ENCODE data around the gene CSF1. TPM values are rescaled to one million over a fixed set of nuclear protein-coding genes. Genes with fewer than 3 reads are reported as not detected.
"Not testable (repeated sequence)": the region's sequence is repeated elsewhere in the genome, so short reads cannot be mapped to it uniquely, and the experiment has no call there.

Gene CSF1, protein sequence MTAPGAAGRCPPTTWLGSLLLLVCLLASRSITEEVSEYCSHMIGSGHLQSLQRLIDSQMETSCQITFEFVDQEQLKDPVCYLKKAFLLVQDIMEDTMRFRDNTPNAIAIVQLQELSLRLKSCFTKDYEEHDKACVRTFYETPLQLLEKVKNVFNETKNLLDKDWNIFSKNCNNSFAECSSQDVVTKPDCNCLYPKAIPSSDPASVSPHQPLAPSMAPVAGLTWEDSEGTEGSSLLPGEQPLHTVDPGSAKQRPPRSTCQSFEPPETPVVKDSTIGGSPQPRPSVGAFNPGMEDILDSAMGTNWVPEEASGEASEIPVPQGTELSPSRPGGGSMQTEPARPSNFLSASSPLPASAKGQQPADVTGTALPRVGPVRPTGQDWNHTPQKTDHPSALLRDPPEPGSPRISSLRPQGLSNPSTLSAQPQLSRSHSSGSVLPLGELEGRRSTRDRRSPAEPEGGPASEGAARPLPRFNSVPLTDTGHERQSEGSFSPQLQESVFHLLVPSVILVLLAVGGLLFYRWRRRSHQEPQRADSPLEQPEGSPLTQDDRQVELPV
- polyA plus RNA-seq (2013, experiment 1 of 2) = 2.3 TPM
- 2.0 TPM for polyA plus RNA-seq (2013, experiment 2 of 2)

DNA sequence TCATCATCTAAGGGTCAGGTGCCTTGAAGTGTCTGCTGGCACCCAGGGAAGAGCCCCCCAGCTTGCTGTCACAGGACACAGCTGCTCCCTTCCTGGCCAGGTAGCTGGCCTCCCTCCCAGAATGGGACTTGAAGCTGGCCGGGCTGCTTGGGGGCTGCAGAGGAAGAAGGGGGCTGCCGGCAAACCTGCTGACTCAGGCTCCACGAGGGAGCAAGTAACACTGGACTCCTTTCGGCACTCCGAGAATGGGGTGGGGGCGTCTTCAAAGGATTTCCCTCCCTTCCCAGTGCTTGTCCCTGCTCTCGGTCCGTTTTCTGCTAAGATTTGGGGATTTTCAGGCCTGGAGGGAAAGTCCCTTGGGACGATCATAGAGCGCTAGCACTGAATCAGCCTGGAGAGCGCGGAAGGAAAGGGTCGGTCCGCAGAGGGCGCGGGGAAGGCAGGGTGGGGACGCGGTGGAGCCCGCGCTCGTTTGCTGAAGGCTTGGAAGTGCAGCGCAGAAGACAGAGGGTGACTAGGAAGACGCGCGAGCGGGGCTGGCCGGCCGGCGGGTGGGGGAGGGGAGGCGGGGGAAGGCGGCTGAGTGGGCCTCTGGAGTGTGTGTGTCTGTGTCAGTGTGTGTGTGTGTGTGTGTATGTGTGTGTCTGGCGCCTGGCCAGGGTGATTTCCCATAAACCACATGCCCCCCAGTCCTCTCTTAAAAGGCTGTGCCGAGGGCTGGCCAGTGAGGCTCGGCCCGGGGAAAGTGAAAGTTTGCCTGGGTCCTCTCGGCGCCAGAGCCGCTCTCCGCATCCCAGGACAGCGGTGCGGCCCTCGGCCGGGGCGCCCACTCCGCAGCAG lies at the start of gene CSF1:
Gene CSF1 (plus strand): TSS at position 727 of the 840 bp plus-strand sequence. CDS start 175 bp downstream, outside the sequence.
- H2AK5ac ChIP-seq (ENCODE audit: low read length) = no peak within 1 kb of the TSS
- H2BK15ac ChIP-seq (replicated peaks; ENCODE audit: low read depth) = no peak within 1 kb of the TSS
- H4K5ac ChIP-seq (ENCODE audit: low read length) = no peak within 1 kb of the TSS
- H3K4me1 ChIP-seq (ENCODE audit: control insufficient read depth, low read depth, low read length) = no peaks in the 10 kb centered on the region
- H2BK5ac ChIP-seq (ENCODE audit: low read length) = no peak within 1 kb of the TSS
- peaks cover 3% of the 10 kb centered on the region for H3K27me3 ChIP-seq (ENCODE audit: insufficient read depth, low read length, poor library complexity)
- peak; percentile 64 for DNase-seq
- WGBS (ENCODE audit: extremely low coverage, insufficient coverage, low lambda C conversion rate) = no CpG with 5 or more reads among the region's 45 CpGs
- H3K79me2 ChIP-seq (ENCODE audit: control insufficient read depth, insufficient read depth, low read length) = no peaks in the 10 kb centered on the region
- H3K79me1 ChIP-seq (ENCODE audit: low read length) = no peaks in the 10 kb centered on the region
- no peak within 1 kb of the TSS for H2BK120ac ChIP-seq (ENCODE audit: low read depth, low read length)
- H3K4me2 ChIP-seq (ENCODE audit: low read length) = peak within 1 kb of the TSS; percentile 71
- H3K9ac ChIP-seq (ENCODE audit: low read length) = peak within 1 kb of the TSS; percentile 74
- peak within 1 kb of the TSS; percentile 83 for H3K23ac ChIP-seq (ENCODE audit: low read length)
- H3K4me3 ChIP-seq (ENCODE audit: low read length) = peak within 1 kb of the TSS; percentile 49
- no peaks in the 10 kb centered on the region for H3K36me3 ChIP-seq (ENCODE audit: control insufficient read depth, insufficient read depth, low read length)
- peak within 1 kb of the TSS; percentile 45 for H3K4ac ChIP-seq (ENCODE audit: low read depth, low read length)
- peak within 1 kb of the TSS; percentile 78 for H3K56ac ChIP-seq (ENCODE audit: low read length)
- H3K27ac ChIP-seq (ENCODE audit: low read depth, low read length) = no peak within 1 kb of the TSS
- H3K18ac ChIP-seq (ENCODE audit: low read length) = peak within 1 kb of the TSS; percentile 39
- no peak within 1 kb of the TSS for H4K8ac ChIP-seq (ENCODE audit: low read depth, low read length)

GRCh38 chr1:109861616-109862015 lies 49.0 kb upstream of the CSF1 start:
- H3K56ac ChIP-seq (ENCODE audit: low read length); H3K79me2 ChIP-seq (ENCODE audit: control insufficient read depth, insufficient read depth, low read length); H3K27me3 ChIP-seq (ENCODE audit: insufficient read depth, low read length, poor library complexity); DNase-seq; H3K4me1 ChIP-seq (ENCODE audit: control insufficient read depth, low read depth, low read length); H2AK5ac ChIP-seq (ENCODE audit: low read length); H3K18ac ChIP-seq (ENCODE audit: low read length); H3K9ac ChIP-seq (ENCODE audit: low read length); H3K79me1 ChIP-seq (ENCODE audit: low read length); H2BK120ac ChIP-seq (ENCODE audit: low read depth, low read length); H4K5ac ChIP-seq (ENCODE audit: low read length); H3K4me3 ChIP-seq (ENCODE audit: low read length); H3K23ac ChIP-seq (ENCODE audit: low read length); H4K8ac ChIP-seq (ENCODE audit: low read depth, low read length); H2BK15ac ChIP-seq (replicated peaks; ENCODE audit: low read depth); H3K4ac ChIP-seq (ENCODE audit: low read depth, low read length); H3K4me2 ChIP-seq (ENCODE audit: low read length); H2BK5ac ChIP-seq (ENCODE audit: low read length); H3K36me3 ChIP-seq (ENCODE audit: control insufficient read depth, insufficient read depth, low read length); H3K27ac ChIP-seq (ENCODE audit: low read depth, low read length): not testable (repeated sequence)
- WGBS (ENCODE audit: extremely low coverage, insufficient coverage, low lambda C conversion rate) = no CpG with 5 or more reads among the region's 2 CpGs

- no peak overlapping the region for H3K4me3 ChIP-seq (ENCODE audit: low read length)
- no peak overlapping the region for H3K27ac ChIP-seq (ENCODE audit: low read depth, low read length)
Observed at GRCh38 chr1:109863667-109864046, 47.0 kb upstream of the CSF1 start.

DNA sequence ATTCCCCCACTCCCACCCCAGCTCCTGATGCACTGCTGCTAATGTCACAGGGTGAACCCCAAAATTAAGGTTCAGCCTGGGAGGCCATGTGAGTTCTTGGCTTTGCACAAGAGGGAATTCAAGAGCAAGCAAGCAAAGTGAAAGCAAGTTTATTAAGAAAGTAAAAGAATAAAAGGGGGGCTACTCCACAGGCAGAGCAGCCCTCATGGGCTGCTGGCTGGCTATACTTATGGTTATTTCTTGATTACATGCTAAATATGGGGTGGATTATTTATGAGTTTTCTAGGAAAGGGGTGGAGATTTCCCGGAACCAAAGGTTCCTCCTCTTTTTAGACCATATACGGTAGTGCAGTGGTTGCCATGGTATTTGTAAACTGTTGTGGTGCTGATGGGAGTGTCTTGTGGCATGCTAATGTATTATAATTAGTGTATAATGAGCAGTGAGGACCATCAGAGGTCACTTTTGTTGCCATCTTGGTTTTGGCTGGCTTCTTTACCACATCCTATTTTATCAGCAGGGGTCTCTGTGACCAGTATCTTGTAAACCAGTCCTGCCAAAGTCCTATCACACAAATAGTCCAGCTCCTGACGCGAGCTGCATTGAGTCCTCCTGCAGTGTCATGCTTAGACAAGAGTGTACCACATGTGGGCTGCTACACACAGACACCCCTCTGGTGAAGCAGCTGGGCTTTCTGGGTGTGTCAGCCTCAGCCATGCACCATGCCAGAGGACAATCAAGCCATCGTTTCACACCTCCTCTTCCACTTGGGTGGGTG lies 46.4 kb upstream of the CSF1 start:
- no CpG with 5 or more reads among the region's 5 CpGs for WGBS (ENCODE audit: extremely low coverage, insufficient coverage, low lambda C conversion rate)

More at GRCh38 chr1:109863667-109864046, 47.0 kb upstream of the CSF1 start:
- H2AK5ac ChIP-seq (ENCODE audit: low read length) = no peak overlapping the region
- no peak overlapping the region for H4K5ac ChIP-seq (ENCODE audit: low read length)
- H2BK5ac ChIP-seq (ENCODE audit: low read length) = no peak overlapping the region
- H3K79me1 ChIP-seq (ENCODE audit: low read length) = no peaks in the 10 kb centered on the region
- no peak overlapping the region for H3K9ac ChIP-seq (ENCODE audit: low read length)
- no peak overlapping the region for H3K4ac ChIP-seq (ENCODE audit: low read depth, low read length)
- no peak overlapping the region for H4K8ac ChIP-seq (ENCODE audit: low read depth, low read length)
- no peak overlapping the region for H2BK120ac ChIP-seq (ENCODE audit: low read depth, low read length)
- DNase-seq = no peak
- H3K36me3 ChIP-seq (ENCODE audit: control insufficient read depth, insufficient read depth, low read length) = no peaks in the 10 kb centered on the region
- no peak overlapping the region for H3K56ac ChIP-seq (ENCODE audit: low read length)
- no peaks in the 10 kb centered on the region for H3K27me3 ChIP-seq (ENCODE audit: insufficient read depth, low read length, poor library complexity)
- no peak overlapping the region for H3K23ac ChIP-seq (ENCODE audit: low read length)
- no peak overlapping the region for H3K4me2 ChIP-seq (ENCODE audit: low read length)
- no peak overlapping the region for H3K18ac ChIP-seq (ENCODE audit: low read length)
- H3K4me1 ChIP-seq (ENCODE audit: control insufficient read depth, low read depth, low read length) = no peaks in the 10 kb centered on the region
- H2BK15ac ChIP-seq (replicated peaks; ENCODE audit: low read depth) = no peak overlapping the region
- H3K79me2 ChIP-seq (ENCODE audit: control insufficient read depth, insufficient read depth, low read length) = no peaks in the 10 kb centered on the region

DNA sequence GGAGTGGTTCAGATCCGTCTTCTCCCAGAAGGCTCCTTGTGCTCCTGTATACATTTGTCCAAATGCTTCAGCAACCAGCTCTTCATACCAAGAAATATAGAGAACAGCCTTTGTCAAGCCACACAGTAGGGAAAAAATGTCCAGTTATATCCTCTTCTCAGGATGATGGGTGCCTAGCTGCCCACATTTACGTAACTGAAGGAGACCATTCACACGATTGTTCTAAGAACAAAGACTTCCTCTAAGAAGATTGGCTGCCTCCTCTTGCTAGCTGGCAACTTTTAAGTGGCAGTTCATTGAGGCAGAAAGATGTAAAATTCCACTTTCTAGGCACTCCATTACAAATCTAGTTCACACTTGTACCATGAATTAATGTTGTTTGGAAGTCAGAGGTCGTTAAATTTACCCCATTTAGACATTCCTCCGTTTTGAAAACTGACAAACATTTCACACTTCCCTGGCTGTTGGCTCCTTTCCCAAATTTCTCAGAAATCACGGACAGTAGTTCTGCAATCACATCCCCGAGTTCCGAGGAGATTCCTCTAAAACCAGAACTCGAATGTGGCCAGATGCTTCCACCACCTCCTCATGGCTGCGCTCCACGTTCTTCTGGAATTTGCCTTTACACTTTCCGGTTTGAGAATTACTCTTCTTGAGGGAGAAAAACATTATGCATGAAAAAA lies 45.6 kb upstream of the CSF1 start:
- no peak overlapping the region for H3K4me2 ChIP-seq (ENCODE audit: low read length)
- H3K36me3 ChIP-seq (ENCODE audit: control insufficient read depth, insufficient read depth, low read length) = no peaks in the 10 kb centered on the region
- no peak overlapping the region for H3K4me3 ChIP-seq (ENCODE audit: low read length)
- no peaks in the 10 kb centered on the region for H3K4me1 ChIP-seq (ENCODE audit: control insufficient read depth, low read depth, low read length)
- no peak overlapping the region for H4K8ac ChIP-seq (ENCODE audit: low read depth, low read length)
- no peak overlapping the region for H3K18ac ChIP-seq (ENCODE audit: low read length)
- no peak overlapping the region for H2BK120ac ChIP-seq (ENCODE audit: low read depth, low read length)
- no peak overlapping the region for H4K5ac ChIP-seq (ENCODE audit: low read length)
- no peaks in the 10 kb centered on the region for H3K27me3 ChIP-seq (ENCODE audit: insufficient read depth, low read length, poor library complexity)
- no peak overlapping the region for H3K4ac ChIP-seq (ENCODE audit: low read depth, low read length)
- DNase-seq = no peak
- no peaks in the 10 kb centered on the region for H3K79me1 ChIP-seq (ENCODE audit: low read length)
- no peak overlapping the region for H3K9ac ChIP-seq (ENCODE audit: low read length)
- no peak overlapping the region for H2BK15ac ChIP-seq (replicated peaks; ENCODE audit: low read depth)
- H3K56ac ChIP-seq (ENCODE audit: low read length) = no peak overlapping the region
- no peak overlapping the region for H3K23ac ChIP-seq (ENCODE audit: low read length)
- H2BK5ac ChIP-seq (ENCODE audit: low read length) = no peak overlapping the region
- no peak overlapping the region for H3K27ac ChIP-seq (ENCODE audit: low read depth, low read length)
- no peaks in the 10 kb centered on the region for H3K79me2 ChIP-seq (ENCODE audit: control insufficient read depth, insufficient read depth, low read length)
- H2AK5ac ChIP-seq (ENCODE audit: low read length) = no peak overlapping the region
- WGBS (ENCODE audit: extremely low coverage, insufficient coverage, low lambda C conversion rate) = no CpG with 5 or more reads among the region's 12 CpGs

More for the DNA sequence above, 46.4 kb upstream of the CSF1 start:
- Histone ChIP-seq H4K8ac (ENCODE audit: low read depth, low read length) (no peak overlapping the region), H3K4me1 (ENCODE audit: control insufficient read depth, low read depth, low read length) (no peaks in the 10 kb centered on the region), H3K56ac (ENCODE audit: low read length) (no peak overlapping the region), H2AK5ac (ENCODE audit: low read length) (no peak overlapping the region), H3K18ac (ENCODE audit: low read length) (no peak overlapping the region), H3K36me3 (ENCODE audit: control insufficient read depth, insufficient read depth, low read length) (no peaks in the 10 kb centered on the region), H3K4ac (ENCODE audit: low read depth, low read length) (no peak overlapping the region), H3K4me2 (ENCODE audit: low read length) (no peak overlapping the region), H3K9ac (ENCODE audit: low read length) (no peak overlapping the region), H3K27ac (ENCODE audit: low read depth, low read length) (no peak overlapping the region), H2BK5ac (ENCODE audit: low read length) (no peak overlapping the region), H3K23ac (ENCODE audit: low read length) (no peak overlapping the region), H2BK120ac (ENCODE audit: low read depth, low read length) (no peak overlapping the region), H4K5ac (ENCODE audit: low read length) (no peak overlapping the region), H3K4me3 (ENCODE audit: low read length) (no peak overlapping the region), H2BK15ac (replicated peaks; ENCODE audit: low read depth) (no peak overlapping the region), H3K79me1 (ENCODE audit: low read length) (no peaks in the 10 kb centered on the region), H3K79me2 (ENCODE audit: control insufficient read depth, insufficient read depth, low read length) (no peaks in the 10 kb centered on the region), H3K27me3 (ENCODE audit: insufficient read depth, low read length, poor library complexity) (no peaks in the 10 kb centered on the region)
- peak; percentile 57 for DNase-seq
